GM21381 (cell line): ENCODE results near the gene DNAJC3.
"Not testable (repeated sequence)": the region's sequence is repeated elsewhere in the genome, so short reads cannot be mapped to it uniquely, and the experiment has no call there.

Experiments used
- ATAC-seq: cut with Tn5 transposase; IDR thresholded peaks from one replicate; pipeline ENCODE4 v1.9.1; 2021; ENCODE audit warnings: mild to moderate bottlenecking, moderate library complexity; ENCODE audit not compliant: unreplicated experiment

DNAJC3 gene

DNA sequence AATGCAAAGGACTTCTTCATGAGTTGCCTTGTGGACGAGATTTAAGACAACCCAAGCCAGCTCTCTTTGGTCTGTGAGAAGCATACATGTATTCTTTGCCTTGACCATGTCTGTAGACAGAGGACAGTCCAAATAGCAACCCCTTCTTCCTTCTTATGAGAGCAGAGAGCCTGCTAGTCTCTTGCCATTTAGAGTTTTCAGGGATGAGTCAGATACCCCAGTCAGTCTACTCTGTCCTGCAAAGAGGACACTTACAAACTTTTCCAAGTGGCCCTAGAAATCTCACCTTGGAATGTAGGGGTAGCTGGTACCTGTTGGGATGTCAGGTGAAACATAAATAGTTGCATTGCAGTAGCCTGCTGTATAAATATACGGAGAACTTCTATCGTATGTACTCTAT is 36.7 kb downstream of the DNAJC3 start:
- ATAC-seq = no peak

- ATAC-seq = no peak
Observed at GRCh38 chr13:95714142-95714832, 37.3 kb downstream of the DNAJC3 start.

DNA sequence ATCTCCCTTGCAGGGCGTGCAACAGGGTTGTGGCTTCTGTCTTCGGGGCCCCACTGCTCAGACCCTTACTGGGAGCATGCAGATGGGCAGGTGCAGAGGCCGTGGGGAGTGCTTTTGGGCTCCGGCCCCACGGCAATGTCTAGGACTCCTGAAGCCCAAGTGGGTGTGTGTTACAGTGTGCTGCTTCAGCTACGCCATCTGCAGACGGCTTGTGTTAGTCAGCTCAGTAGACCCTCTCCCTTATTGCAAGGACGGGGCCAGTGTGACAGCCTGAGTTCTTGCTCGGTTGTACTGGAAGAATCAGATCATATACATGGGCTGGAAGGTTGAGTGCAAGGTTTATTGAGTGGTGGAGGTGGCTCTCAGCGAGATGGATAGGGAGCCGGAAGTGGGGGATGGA is 39.3 kb downstream of the DNAJC3 start:
- no peak for ATAC-seq

DNA sequence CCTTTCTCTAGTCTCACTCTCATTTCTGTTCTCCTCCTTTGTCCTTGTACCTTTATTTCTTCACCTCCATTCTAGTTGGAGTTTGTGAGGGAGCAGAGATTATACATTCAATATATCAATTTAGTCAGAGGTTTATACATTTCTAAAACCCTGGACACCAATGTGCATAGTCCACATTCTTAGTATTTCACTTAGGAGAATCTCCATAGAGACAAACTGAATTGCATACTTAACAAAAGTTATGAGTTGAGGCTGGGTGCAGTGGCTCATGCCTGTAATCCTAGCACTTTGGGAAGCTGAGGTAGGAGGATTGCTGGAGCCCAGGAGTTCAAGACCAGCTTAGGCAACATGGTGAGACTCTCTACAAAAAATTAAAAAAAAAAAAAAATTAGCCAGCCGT is 45.3 kb downstream of the DNAJC3 start:
- no peak for ATAC-seq

DNA sequence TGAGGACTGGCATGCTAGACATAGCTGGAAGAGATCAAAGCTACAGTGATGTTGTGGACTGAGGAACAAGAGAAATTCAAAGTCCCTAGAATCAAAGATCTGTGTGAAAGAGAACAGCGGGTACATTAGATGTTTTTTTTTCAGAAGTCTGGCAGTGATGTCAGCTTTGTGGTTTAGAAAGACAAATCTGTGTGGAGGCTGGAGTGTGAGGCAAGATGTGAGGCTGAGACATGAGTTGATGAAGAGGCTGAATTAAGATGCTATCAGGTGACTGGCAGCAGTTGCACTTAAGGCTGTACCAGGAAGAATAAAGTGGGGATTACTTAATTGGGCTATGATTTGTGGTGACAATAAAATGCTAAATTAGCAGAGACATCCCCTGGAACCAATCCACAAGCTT is 46.5 kb downstream of the DNAJC3 start:
- no peak for ATAC-seq

DNA sequence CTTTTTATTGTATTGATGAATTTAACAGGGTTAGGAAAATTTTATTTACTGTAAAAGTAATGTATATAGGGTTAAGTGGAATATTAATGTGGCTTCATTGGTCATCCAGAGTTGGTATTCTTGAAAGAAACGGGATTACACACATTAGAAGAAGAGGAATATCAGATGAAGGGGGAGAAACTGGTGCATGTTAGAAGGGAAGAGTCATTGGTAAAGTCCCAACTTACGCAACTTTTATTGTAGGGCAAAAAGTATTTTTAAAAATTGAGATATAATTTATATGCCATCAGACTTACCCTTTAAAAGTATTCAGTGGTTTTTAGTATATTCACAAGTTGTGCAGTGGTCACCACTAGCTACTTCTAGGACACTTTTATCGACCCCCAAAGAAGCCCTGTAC is 47.3 kb downstream of the DNAJC3 start:
- no peak for ATAC-seq

DNA sequence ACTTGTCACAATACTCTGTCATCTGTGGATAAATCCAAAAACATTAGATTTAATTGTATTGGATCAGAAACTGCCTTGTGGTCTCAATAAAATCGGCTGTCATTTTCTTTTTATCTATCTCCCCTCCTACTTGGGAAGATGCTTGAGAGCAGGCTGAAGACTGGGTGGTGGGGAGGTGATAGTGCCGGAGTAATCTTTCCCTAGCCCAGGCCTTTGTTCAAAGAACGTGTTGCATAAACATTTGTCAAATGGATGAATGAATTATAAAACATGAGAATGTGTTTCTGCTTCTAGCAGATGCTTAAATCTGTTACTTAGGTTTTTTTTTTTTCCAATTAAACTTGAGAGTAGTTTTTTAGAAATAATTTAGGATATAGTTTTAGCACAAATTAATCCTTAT is 49.9 kb downstream of the DNAJC3 start:
- no peak for ATAC-seq

DNA sequence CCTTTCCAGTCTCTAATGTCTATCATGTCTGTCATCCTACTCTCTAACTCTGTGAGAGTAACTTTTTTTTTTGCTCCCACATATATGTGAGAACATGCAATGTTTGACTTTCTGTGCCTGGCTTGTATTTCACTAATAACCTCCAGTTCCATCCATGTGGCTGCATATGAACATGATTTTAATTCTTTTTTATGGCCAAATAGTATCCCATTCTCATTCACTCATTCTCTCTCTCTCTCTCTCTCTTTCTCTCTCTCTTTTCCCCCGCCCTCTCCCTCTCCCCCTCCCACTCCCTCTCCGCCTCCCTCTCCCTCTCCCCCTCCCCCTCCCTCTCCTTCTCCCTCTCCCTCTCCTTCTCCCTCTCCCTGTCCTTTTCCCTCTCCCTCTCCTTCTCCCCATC is 52.0 kb downstream of the DNAJC3 start:
- no peak for ATAC-seq

- ATAC-seq = no peak
Observed at GRCh38 chr13:95734124-95734523, 57.2 kb downstream of the DNAJC3 start.

DNA sequence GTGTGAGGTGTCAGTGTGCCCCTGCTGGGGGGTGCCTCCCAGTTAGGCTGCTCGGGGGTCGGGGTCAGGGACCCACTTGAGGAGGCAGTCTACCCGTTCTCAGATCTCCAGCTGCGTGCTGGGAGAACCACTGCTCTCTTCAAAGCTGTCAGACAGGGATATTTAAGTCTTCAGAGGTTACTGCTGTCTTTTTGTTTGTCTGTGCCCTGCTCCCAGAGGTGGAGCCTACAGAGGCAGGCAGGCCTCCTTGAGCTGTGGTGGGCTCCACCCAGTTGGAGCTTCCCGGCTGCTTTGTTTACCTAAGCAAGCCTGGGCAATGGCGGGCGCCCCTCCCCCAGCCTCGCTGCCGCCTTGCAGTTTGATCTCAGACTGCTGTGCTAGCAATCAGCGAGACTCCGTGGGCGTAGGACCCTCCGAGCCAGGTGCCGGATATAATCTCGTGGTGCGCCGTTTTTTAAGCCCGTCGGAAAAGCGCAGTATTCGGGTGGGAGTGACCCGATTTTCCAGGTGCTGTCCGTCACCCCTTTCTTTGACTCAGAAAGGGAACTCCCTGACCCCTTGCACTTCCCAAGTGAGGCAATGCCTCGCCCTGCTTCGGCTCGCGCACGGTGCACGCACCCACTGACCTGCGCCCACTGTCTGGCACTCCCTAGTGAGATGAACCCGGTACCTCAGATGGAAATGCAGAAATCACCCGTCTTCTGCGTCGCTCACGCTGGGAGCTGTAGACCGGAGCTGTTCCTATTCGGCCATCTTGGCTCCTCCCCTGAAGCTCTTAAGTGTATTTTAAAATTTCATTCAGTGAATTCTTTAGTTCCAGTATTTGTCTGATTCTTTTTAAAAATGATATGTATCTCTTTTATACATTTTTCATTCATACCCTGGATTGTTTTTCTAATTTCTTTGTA is 63.4 kb downstream of the DNAJC3 start:
- ATAC-seq = not testable (repeated sequence)

DNA sequence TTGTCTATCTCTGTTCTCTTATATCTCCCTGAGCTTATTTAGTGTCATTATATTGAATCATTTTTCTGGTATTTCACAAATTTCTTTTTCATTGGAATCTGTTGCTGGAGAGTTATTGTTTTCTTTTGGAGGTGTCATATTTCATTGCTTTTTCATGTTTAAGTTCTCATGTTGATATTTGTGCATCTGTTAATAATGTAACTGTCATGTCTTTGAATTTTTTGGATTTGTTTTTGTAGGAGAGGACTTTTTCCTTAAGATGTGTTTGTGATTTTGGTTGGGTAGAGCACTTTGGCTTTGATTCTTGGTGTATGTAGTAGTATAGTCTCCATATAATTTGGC is 64.0 kb downstream of the DNAJC3 start:
- ATAC-seq = no peak

GRCh38 chr13:95741584-95742563 is 64.9 kb downstream of the DNAJC3 start:
- ATAC-seq = no peak

DNA sequence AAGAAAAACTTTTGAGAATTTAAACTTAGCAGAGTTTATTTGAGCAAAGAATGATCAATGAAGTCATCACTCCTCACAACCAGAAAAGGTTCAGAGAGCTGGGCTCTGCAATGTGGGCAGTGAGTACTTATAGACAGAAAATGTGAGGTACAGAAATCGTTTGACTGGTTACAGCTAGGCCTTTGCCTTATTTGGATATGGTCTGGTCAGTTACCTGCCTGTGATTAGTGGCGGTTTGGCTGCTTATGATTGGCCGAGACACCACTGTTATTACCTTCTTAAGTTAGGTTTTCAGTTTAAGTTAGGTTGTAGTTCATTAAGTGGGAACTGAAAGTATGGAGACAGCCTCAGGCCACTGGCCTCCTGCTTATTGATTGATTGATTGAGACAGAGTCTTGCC is 66.3 kb downstream of the DNAJC3 start:
- ATAC-seq = no peak

- ATAC-seq = no peak
Observed at GRCh38 chr13:95745289-95745688, 68.3 kb downstream of the DNAJC3 start.

GRCh38 chr13:95745752-95746151 is 68.8 kb downstream of the DNAJC3 start:
- ATAC-seq = no peak

DNA sequence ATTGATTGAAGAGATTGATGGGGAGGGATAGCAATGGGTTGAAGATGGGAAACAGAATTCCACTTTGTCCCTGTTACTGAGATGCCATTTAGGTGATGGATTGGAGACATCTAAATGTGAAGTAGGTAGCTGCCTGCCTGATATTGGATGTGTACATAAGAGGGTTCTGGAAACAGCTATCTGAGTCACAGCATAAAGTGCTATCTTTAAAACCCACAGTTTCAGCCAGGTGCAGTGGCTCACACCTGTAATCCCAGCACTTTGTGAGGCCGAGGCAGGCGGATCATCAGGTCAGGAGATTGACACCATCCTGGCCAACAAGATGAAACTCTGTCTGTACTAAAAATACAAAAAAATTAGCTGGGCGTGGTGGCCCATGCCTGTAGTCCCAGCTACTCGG is 72.6 kb downstream of the DNAJC3 start:
- ATAC-seq = no peak

DNA sequence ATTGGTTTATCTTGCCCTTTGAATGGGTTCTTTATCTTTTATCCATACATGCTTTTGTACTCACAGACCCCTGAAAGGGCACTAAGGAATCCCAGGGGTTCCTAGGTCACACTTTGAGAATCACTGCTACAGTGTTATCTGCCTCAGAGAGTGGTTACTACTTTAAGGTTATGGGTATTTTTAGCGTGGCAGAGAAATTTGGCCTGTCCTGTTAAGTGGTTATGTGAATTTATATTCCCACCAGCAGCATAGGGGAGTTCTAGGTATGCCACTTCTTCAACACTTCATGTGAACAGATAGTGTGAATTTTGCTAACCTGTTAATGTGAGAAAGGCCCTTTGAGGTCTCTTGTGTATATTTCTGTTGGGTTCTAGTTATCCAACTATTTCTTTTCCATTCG is 75.7 kb downstream of the DNAJC3 start:
- no peak for ATAC-seq

DNA sequence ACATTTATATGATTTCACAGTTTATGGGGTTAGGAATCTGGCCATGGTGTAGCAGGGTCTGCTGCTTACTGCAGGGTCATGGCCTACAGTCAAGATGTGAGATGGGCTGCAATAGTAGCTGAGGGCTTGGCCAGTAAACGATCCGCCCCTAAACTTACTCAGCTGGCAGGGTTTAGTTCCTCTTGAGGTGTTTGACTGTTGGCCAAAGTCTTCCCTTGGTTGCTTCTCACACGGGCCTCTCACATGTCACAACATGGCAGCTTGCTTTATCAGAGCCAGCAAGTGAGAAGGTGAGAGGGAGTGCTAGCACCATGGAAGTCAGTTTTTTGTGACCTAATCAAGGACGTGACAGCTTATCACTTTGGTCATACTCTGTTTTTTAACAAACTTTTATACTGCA is 77.1 kb downstream of the DNAJC3 start:
- no peak for ATAC-seq

DNA sequence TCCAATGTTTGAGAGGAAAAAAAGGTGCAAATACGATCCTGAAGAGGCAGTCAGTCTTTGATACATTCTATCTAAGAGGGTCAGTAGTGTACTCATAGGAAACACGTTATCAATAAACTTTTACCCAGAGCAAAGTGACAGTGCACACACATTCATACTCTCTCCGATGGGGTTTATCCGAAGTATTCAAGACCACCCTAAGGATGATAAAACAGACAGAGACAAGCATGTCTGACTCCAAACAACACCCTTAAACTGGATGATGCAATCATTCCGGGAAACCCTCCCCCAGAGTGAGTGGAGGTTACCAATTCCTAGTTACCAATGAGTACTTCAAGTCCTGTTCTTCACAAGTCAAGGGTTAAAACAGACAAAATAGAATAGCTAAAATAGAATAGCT is 79.1 kb downstream of the DNAJC3 start:
- ATAC-seq = no peak

DNA sequence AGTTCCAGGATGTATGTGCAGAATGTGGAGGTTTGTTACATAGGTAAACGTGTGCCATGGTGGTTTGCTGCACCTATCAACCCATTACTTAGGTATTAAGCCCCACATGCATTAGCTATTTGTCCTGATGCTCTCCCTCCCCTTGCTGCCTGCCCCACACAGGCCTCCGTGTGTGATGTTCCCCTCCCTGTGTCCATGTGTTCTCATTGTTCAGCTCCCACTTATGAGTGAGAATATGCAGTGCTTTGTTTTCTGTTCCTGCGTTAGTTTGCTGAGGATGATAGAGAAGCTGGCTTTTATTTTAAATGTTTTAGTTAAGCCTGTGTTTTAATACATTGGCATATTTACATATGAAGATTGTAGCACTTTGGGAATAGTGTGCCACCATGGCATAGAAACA is 85.7 kb downstream of the DNAJC3 start:
- not testable (repeated sequence) for ATAC-seq

- no peak for ATAC-seq
Observed at GRCh38 chr13:95763601-95764000, 86.7 kb downstream of the DNAJC3 start.
